ENCODE measurements around the gene CXCL16. TPM values are rescaled to one million over a fixed set of nuclear protein-coding genes. Genes with fewer than 3 reads are reported as not detected.

The CXCL16 gene
- total RNA-seq, 1 experiment from 2014 or later = 44.8 TPM

DNA sequence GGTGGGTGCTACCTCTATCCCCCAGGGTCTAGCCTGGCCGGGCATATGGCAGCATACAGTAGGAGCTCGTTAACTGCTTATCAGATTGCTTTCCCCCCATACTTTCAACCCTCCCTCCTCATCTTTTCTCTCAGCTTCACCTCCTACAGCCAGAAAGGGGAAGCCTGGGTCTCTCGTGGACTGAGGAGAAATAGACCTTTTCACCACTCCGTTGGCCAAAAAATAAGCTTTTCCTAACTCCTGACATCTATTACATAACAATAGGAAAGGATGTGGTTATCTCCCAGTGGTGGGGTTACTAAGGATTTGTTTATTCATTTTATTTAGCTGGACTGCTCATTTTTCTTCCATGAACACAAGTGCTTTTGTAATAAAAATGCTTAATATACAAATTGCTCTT lies 9.0 kb upstream of the CXCL16 start:
- Histone ChIP-seq H2AFZ (ENCODE audit: low read depth, low read length, poor library complexity, severe bottlenecking) (no peak overlapping the region), H4K20me1 (ENCODE audit: insufficient read depth) (no peaks in the 10 kb centered on the region), H3K27me3 (ENCODE audit: insufficient read depth, low read length) (0 out of 2 replicates have a peak, but pooled peaks cover 2% of the 10 kb centered on the region), H3K4me3 (replicated peaks in 1 of 2; ENCODE audit: low read depth in 1 of 2, low read length in 2 of 2) (no peak overlapping the region), H3K36me3 (ENCODE audit: control insufficient read depth in 1 of 2, insufficient read depth in 2 of 2, low read length in 2 of 2) (no peaks in the 10 kb centered on the region), H3K79me2 (ENCODE audit: insufficient read depth, low read length) (no peaks in the 10 kb centered on the region), H3K9me3 (ENCODE audit: control insufficient read depth in 1 of 2, insufficient read depth in 1 of 2, low read depth in 1 of 2, low read length in 2 of 2) (no peaks in the 10 kb centered on the region), H3K4me1 (ENCODE audit: control insufficient read depth in 1 of 2, insufficient read depth in 2 of 2, low read length in 2 of 2) (no peaks in the 10 kb centered on the region), H3K27ac (ENCODE audit: low read depth, low read length) (no peak overlapping the region), H3K9me2 (ENCODE audit: insufficient read depth) (no peaks in the 10 kb centered on the region), H3K9ac (ENCODE audit: low read length) (no peak overlapping the region), H3K4me2 (ENCODE audit: low read length) (no peak overlapping the region)
- RAD21 ChIA-PET (ENCODE audit: low non-redundant PET in 1 of 2, low total read pairs in 2 of 2, uncharacterized antibody in 2 of 2, unreplicated experiment in 2 of 2) = no interaction called here
- intact Hi-C loops (cut with micrococcal nuclease) = no loop called here
- ATAC-seq (no peak), DNase-seq (ENCODE audit: low read depth, low spot score) (no peak)
- CTCF ChIA-PET = no interaction called here
- POLR2A ChIA-PET = no interaction called here
- BruUV-seq (replicated peaks) = no TSS peak
- no peak for TF ChIP-seq SRF (IDR thresholded peaks at IDR 0.05; ENCODE audit: low read depth)

- DNase-seq (ENCODE audit: low read depth, low spot score) = no peak
- POLR2A ChIA-PET = no interaction called here
- intact Hi-C loops (cut with micrococcal nuclease) = no loop called here
- Histone ChIP-seq H4K20me1 (ENCODE audit: insufficient read depth) (no peaks in the 10 kb centered on the region), H3K4me3 (replicated peaks in 1 of 2; ENCODE audit: low read depth in 1 of 2, low read length in 2 of 2) (no peak overlapping the region), H3K27me3 (ENCODE audit: insufficient read depth, low read length) (no peaks in the 10 kb centered on the region), H2AFZ (ENCODE audit: low read depth, low read length, poor library complexity, severe bottlenecking) (no peak overlapping the region), H3K79me2 (ENCODE audit: insufficient read depth, low read length) (no peaks in the 10 kb centered on the region), H3K27ac (ENCODE audit: low read depth, low read length) (no peak overlapping the region), H3K9me3 (ENCODE audit: control insufficient read depth in 1 of 2, insufficient read depth in 1 of 2, low read depth in 1 of 2, low read length in 2 of 2) (no peaks in the 10 kb centered on the region), H3K9me2 (ENCODE audit: insufficient read depth) (no peaks in the 10 kb centered on the region), H3K4me1 (ENCODE audit: control insufficient read depth in 1 of 2, insufficient read depth in 2 of 2, low read length in 2 of 2) (no peaks in the 10 kb centered on the region), H3K36me3 (ENCODE audit: control insufficient read depth in 1 of 2, insufficient read depth in 2 of 2, low read length in 2 of 2) (no peaks in the 10 kb centered on the region), H3K4me2 (ENCODE audit: low read length) (no peak overlapping the region), H3K9ac (ENCODE audit: low read length) (no peak overlapping the region)
- CTCF ChIA-PET = no interaction called here
- no TSS peak for BruUV-seq (replicated peaks)
- RAD21 ChIA-PET (ENCODE audit: low non-redundant PET in 1 of 2, low total read pairs in 2 of 2, uncharacterized antibody in 2 of 2, unreplicated experiment in 2 of 2) = no interaction called here
- ATAC-seq = no peak
- TF ChIP-seq, protein P1, sequence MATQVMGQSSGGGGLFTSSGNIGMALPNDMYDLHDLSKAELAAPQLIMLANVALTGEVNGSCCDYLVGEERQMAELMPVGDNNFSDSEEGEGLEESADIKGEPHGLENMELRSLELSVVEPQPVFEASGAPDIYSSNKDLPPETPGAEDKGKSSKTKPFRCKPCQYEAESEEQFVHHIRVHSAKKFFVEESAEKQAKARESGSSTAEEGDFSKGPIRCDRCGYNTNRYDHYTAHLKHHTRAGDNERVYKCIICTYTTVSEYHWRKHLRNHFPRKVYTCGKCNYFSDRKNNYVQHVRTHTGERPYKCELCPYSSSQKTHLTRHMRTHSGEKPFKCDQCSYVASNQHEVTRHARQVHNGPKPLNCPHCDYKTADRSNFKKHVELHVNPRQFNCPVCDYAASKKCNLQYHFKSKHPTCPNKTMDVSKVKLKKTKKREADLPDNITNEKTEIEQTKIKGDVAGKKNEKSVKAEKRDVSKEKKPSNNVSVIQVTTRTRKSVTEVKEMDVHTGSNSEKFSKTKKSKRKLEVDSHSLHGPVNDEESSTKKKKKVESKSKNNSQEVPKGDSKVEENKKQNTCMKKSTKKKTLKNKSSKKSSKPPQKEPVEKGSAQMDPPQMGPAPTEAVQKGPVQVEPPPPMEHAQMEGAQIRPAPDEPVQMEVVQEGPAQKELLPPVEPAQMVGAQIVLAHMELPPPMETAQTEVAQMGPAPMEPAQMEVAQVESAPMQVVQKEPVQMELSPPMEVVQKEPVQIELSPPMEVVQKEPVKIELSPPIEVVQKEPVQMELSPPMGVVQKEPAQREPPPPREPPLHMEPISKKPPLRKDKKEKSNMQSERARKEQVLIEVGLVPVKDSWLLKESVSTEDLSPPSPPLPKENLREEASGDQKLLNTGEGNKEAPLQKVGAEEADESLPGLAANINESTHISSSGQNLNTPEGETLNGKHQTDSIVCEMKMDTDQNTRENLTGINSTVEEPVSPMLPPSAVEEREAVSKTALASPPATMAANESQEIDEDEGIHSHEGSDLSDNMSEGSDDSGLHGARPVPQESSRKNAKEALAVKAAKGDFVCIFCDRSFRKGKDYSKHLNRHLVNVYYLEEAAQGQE (IDR thresholded peaks at IDR 0.05; ENCODE audit: low read depth) = no peak
- TF ChIP-seq FOSL1 (IDR thresholded peaks at IDR 0.05; ENCODE audit: low read depth) (no peak), ELF1 (IDR thresholded peaks at IDR 0.05; ENCODE audit: borderline replicate concordance, low read depth) (no peak), EZH2phosphoT487 (IDR thresholded peaks at IDR 0.05; ENCODE audit: borderline replicate concordance) (no peak), EZH2 (IDR thresholded peaks at IDR 0.05) (no peak), YY1 (IDR thresholded peaks at IDR 0.05; ENCODE audit: extremely low read depth, insufficient replicate concordance, low read depth, low read length) (no peak), CEBPB (IDR thresholded peaks at IDR 0.05; ENCODE audit: low read depth) (no peak), SP1 (IDR thresholded peaks at IDR 0.05; ENCODE audit: low read depth) (no peak), POLR2A (IDR thresholded peaks at IDR 0.05; ENCODE audit: borderline replicate concordance, extremely low read depth, insufficient read depth, insufficient read length) (no peak), ZFX (IDR thresholded peaks at IDR 0.05) (no peak)
Measured at GRCh38 chr17:4747847-4748246, 8.1 kb upstream of the CXCL16 start.
